Embryonic facial prominence (tissue), 1 donor: Measurements from ENCODE around the gene CDH4.

ENCODE experiments used
- DNase-seq: peaks from one replicate; pipeline ENCODE4 v3.0.0-alpha.2; 2016; ENCODE audit errors: extremely low spot score

CDH4 gene

DNA sequence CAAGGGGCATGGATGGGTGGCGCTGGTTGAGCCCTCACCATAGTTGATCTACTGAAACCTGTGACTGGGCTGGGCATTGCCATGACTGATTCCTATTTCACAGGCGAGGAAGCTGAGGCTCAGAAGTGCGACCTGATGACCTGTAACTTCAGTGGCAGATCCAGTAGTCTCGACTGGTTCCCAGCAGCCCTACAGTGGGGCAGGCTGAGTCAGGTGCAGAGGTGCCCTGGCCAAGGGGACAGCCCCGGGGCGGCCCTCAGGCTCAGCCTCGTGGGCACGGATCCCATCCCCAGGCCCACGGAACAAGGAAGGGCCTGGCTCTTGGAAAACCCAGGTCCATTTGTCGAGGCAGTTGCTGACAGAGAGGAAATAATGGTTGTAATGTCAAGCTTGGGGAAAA, 283.0 kb downstream of the CDH4 start:
- no peak for DNase-seq

DNA sequence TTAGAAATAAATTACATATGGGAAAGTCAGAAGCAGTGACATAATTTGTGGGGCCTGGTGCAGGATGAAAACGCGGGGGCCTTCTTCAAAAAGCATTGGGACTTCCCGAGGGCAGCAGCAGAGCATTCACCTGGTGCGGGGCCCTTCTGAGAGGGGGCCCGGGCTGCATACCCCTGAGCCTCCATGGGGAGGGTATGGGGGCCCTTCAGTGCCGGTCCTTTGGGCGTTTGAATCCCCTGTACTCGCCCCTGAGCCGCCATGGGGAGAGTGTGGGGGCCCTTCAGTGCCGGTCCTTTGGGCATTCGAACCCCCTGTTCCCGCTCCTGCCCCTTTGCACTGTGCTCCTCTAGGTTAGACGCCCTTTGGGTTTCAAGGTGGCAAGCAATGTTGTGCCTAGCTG, 283.5 kb downstream of the CDH4 start:
- no peak for DNase-seq

DNA sequence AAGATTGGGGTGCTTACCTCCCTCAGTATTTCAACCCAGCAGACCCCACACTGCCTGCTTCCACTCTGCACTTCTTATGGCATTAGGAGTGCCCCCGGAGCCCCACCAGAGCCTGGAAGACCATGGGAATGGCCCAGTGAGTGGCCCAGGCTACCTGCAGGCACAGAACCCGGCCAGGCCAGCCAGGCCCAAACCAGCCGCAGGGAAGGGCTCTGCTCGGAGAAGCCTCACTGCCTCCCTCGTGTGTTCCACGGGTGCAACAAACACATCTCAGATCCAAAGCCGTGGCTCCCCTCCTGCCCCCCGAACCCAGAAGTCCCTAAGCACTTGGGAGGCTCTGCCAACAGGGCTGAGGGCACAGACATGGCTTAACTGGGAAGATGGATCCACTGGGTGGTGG, 283.9 kb downstream of the CDH4 start:
- no peak for DNase-seq

- DNase-seq = no peak
Measured at GRCh38 chr20:61536671-61537070, 284.6 kb downstream of the CDH4 start.

GRCh38 chr20:61537239-61538182, 285.4 kb downstream of the CDH4 start:
- DNase-seq = no peak

DNA sequence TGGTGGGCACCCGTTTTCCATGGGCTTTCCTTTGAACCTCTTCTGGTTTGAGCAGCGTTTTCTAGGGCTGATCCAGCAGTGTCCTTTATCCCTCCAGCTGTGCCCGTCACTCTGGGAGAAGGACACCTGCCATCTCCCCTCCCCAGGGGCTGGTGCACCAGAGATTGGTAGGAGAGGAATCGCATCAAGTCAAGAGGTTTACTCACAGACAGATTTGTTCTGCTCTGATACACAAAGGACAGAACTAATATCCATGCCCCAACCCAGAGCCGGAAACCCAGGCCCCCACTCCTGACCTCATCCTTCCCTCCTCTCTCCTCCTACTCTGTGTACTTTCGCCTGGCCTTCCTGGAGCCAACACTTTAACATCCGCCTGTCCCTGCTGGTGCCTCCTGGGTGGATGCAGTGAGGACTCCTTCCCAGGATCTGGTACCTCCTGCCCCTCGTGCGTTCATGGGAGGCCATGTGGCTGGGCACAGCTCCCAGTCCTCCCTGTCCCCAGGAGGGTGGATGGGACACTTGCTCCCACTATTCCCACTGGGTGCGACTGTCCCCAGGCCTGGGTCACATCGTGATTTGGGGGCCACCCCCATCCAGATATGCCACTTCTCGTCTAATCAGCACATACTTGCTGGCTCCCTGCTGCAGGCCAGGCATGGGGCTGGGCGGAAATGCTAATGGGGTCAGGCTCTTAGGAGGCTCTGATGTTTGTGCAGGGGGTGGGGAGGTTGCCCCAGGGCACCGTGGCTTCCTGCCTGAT, 286.3 kb downstream of the CDH4 start:
- no peak for DNase-seq

GRCh38 chr20:61538943-61539265, 286.8 kb downstream of the CDH4 start:
- no peak for DNase-seq

GRCh38 chr20:61539706-61540360, 287.8 kb downstream of the CDH4 start:
- DNase-seq = no peak

DNA sequence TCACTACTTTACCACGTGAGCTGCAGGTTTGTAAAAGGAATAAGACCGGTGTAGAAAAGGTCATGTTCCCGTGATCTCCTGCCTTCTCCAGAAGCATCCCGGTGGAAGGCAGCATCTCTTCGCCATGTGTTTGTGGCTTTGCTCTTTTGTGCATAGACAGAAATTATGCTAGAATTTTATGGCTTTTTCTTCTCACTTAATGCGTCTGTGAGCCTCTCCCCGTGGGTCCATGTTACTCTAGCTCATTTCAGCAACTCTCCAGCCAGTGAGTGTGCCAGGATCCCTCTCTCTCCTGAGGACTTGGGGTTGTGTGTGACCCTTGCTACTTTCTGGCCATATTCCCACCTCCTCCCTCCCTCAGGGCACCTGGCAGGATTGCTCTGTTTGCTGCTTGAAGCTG, 289.5 kb downstream of the CDH4 start:
- no peak for DNase-seq

DNA sequence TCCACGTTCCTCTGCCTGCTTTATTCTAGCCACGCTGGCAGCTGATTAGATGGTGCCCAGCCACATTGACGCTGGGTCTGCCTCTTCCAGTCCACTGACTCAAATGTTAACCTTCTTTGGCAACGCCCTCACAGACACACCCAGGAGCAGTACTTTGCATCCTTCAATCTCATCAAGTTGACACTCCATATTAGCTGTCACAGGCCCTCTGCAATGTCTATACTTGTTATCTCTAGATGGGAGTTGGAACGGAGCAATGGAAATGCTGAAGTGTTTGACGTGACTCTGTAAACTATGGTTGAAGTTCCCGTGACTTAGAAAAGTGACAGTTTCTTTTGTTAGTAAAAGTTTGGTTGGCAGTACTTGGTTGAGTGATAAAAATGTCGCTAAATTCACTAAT, 291.0 kb downstream of the CDH4 start:
- DNase-seq = no peak

DNA sequence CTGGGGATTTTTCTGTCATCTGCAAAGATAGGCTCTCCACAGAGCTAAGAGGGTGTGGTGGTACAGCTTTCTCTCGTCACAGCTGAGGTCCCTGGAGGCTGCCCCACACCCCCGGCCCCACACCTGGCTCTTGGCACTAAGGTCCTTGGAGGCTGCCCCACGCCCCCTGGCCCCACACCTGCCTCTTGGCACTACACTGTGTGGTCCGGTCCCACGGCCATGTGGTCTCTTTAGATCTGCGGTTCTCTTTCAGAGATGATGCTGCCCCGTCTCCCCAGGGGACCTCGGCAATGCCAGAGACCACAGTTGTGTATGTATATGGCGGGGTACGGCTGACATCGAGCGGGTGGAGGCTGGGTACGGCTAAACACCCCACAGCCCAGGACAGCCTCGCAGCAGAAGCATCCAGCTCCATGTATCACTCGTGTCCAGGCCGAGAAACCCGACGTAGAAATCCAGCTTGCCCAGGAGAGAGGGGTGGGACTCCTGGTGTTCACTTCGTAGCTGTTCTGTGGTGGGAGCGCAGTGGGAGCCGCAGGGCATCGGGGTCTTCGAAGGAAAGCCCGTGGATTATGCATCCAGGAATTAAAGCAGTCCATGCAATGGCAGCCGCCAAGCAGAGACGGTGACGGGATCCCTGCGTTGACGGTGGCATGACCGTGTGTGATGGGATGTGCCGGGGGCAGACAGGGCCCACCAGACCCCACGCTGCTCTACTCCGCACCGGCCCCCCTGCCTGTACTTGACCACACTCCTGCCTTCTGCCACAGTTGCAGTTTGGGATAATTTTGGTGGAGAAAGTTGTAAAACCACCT, 292.1 kb downstream of the CDH4 start:
- DNase-seq = no peak

GRCh38 chr20:61544910-61545889, 293.1 kb downstream of the CDH4 start:
- DNase-seq = no peak

DNA sequence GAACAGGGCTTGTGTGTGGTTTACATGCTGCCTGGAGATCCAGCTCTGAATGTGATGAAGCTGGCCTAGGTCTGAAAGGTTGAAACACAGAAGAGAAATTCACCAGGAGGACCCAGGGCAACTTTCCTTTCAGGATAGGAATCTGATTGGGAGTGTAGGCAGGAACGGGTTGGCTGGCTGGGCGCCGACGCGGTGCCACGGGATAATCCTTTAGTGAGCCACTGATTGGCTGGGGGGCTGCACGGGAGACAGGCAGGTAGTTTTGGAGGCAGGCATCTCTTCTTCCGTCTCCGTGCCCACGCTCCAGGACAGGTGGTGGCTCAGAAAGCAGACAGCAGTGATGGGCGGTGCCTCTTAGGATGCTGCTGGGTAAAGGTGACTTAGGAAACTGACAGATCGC, 294.6 kb downstream of the CDH4 start:
- no peak for DNase-seq

DNA sequence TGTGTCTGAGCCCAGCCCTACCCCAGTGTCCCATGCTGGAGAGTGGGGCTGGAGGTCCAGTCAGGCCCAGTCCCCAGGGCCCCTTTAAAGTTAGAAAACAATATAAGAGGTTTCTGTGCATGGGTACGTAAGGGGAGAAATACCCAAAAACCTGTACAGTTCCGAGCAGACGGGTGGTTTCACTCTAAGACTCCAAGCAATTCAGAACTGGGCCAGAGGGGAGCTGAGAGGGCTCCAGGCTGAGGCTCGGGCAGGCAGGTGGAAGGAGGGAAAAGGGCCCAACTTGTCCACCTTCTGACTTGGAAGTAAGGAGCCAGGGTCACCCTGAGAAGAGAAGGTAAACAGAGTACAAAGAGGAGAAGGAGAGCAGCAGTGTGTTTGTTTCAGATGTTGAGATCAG, 296.0 kb downstream of the CDH4 start:
- DNase-seq = no peak

DNA sequence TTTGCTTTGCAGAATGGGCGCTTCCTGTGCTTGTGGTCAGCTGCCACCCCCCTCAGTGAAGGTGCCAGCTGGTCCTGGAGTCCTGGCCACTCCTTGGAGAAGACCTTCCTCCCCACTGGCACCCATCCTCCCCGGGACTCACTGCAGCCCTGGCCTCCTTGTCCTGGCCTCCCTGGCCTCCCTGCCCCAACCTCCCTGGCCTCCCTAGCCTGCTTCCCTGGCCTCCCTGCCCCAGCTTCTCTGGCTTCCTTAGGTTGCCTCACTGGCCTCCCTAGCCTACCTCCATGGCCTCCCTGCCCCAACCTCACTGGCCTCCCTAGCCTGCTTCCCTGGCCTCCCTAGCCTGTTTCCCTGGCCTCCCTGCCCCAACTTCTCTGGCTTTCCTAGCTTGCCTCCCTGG, 297.8 kb downstream of the CDH4 start:
- no peak for DNase-seq

DNA sequence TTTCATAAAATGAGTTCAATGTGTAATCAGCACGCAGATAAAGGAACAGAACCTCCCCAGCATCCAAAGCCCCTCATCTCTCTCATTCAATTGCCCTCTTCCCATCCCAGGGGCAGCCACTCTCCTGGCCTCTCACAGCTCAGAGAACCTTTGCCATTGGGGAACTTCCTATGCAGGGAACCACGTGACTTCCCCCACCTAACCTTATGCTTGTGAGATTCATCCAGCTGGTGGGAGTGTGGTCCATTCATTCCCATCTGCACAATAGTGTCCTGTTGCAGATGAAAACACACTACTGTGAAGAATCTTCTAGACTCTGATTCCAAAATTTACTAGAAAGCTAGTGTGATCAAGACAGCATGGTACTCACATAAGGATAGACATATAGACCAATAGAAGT, 299.3 kb downstream of the CDH4 start:
- DNase-seq = no peak

- DNase-seq = no peak
Measured at GRCh38 chr20:61554617-61555016, 302.6 kb downstream of the CDH4 start.

GRCh38 chr20:61555566-61555965, 303.5 kb downstream of the CDH4 start:
- no peak for DNase-seq

- no peak for DNase-seq
Measured at GRCh38 chr20:61556111-61556510, 304.1 kb downstream of the CDH4 start.

- no peak for DNase-seq
Measured at GRCh38 chr20:61556673-61557072, 304.6 kb downstream of the CDH4 start.

DNA sequence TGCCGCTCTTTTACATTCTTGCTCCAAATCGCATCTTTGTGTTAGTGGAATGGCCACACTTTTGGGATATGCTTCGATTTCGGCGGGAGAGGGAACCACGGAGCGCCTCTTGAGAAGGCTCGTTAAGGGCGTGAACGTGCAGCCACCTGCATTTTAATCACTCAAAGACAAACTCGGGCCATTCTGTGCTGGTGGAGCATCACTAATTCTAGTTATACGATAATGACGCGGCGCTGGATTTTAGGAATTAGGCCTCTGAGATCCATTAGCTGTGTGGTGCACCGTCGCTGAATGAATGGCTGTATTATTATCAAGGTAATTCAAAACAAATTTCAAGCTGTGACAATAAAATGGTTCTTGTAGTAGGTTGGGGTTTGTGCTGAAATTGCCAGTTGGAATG, 305.6 kb downstream of the CDH4 start:
- DNase-seq = no peak
